CD4-positive, alpha-beta T cell (primary cell): ENCODE data around the gene ANKRD9. TPM values are rescaled to one million over a fixed set of nuclear protein-coding genes. Genes with fewer than 3 reads are reported as not detected.

Source experiments
- ATAC-seq: fragments of 200-7000 bp; cut with Tn5 transposase; one replicate; pipeline ENCODE4 v1.10.0; 2022; ENCODE audit warnings: mild to moderate bottlenecking; ENCODE audit not compliant: poor library complexity
- CTCF ChIA-PET: fragments of 350-600 bp; sonication (Branson Sonifier 250); formaldehyde crosslinking; loops from one replicate; lab custom pipeline; 2021; ENCODE audit warnings: antibody characterized with exemption, inconsistent platforms; lab: Charles Lee
- POLR2A ChIA-PET: fragments of 350-600 bp; sonication (Branson Sonifier 250); formaldehyde crosslinking; loops from one replicate; lab custom pipeline; 2021; ENCODE audit warnings: antibody characterized with exemption, inconsistent platforms; lab: Charles Lee
- DNase-seq, 14 experiments: peaks; one replicate each; pipeline ENCODE4 v3.0.0-alpha.2; 2013 to 2020; ENCODE audit warnings: mixed read lengths in 2 of 14
- H3K27ac ChIP-seq, 2 donors: one replicate each; pipeline versions ENCODE4 v1.5.1 to v1.7.0; 2013; ENCODE audit warnings: low read length in 2 of 2, low read depth in 1 of 2, mild to moderate bottlenecking in 1 of 2
- H3K27me3 ChIP-seq, 2 experiments: 1 replicate in 1 of 2; 2 replicates in 1 of 2; pipeline versions ENCODE4 v1.6.1 to v1.7.0; 2013; ENCODE audit warnings: low read length in 2 of 2, control low read depth in 1 of 2, mild to moderate bottlenecking in 1 of 2, moderate library complexity in 1 of 2; ENCODE audit not compliant: insufficient read depth in 2 of 2, control insufficient read depth in 1 of 2
- H3K36me3 ChIP-seq: one replicate; pipeline ENCODE4 v1.6.1; 2013; ENCODE audit warnings: low read length, control low read depth; ENCODE audit not compliant: insufficient read depth
- H3K4me1 ChIP-seq: one replicate; pipeline ENCODE4 v1.6.1; 2013; ENCODE audit warnings: low read length, control low read depth; ENCODE audit not compliant: insufficient read depth
- H3K4me3 ChIP-seq: one replicate; pipeline ENCODE4 v1.5.1; 2013; ENCODE audit warnings: mild to moderate bottlenecking, low read length, moderate library complexity
- H3K9me3 ChIP-seq, 2 experiments: 1 replicate in 1 of 2; 2 replicates in 1 of 2; pipeline versions ENCODE4 v1.6.1 to v1.7.0; 2013; ENCODE audit warnings: low read length in 2 of 2, mild to moderate bottlenecking in 2 of 2, control low read depth in 1 of 2, moderate library complexity in 1 of 2; ENCODE audit not compliant: control insufficient read depth in 1 of 2, insufficient read depth in 1 of 2
- H3K27ac Mint-ChIP-seq: one replicate; pipeline ENCODE4 v1.8.0; 2020; ENCODE audit warnings: mixed read lengths
- H3K27me3 Mint-ChIP-seq: one replicate; pipeline ENCODE4 v1.8.0; 2021; ENCODE audit warnings: mixed read lengths
- H3K36me3 Mint-ChIP-seq: one replicate; pipeline ENCODE4 v1.8.0; 2021; ENCODE audit warnings: low read depth, mixed read lengths
- H3K4me1 Mint-ChIP-seq: one replicate; pipeline ENCODE4 v1.8.0; 2021; ENCODE audit warnings: low read depth, mixed read lengths
- H3K4me3 Mint-ChIP-seq: one replicate; pipeline ENCODE4 v1.8.0; 2020; ENCODE audit warnings: mild to moderate bottlenecking, mixed read lengths
- H3K9me3 Mint-ChIP-seq: one replicate; pipeline ENCODE4 v1.8.0; 2020; ENCODE audit warnings: mixed read lengths
- CTCF ChIP-seq: fragments of 200-600 bp; IDR thresholded peaks from one replicate; pipeline ENCODE4 v1.8.0; 2022; ENCODE audit warnings: antibody characterized with exemption, mild to moderate bottlenecking
- intact Hi-C, 2 experiments: fragments of 100-400 bp; cut with DNase I in 1 of 2; cut with micrococcal nuclease in 1 of 2; formaldehyde crosslinking; loops; one replicate each; pipeline versions ENCODE4 v1.15.1 to v1.9.0; 2023 to 2025; cut with DNase I, micrococcal nuclease
- total RNA-seq, 174 experiments: library from RNA in 2 of 174; stranded (reverse) in 2 of 174; gene quantifications; one replicate each; pipeline ENCODE4 v1.2.3 and lab custom pipeline; 2021 to 2026

The ANKRD9 gene
- total RNA-seq, 2 experiments from 2014 or later, result 4.4 to 5.5 TPM

DNA sequence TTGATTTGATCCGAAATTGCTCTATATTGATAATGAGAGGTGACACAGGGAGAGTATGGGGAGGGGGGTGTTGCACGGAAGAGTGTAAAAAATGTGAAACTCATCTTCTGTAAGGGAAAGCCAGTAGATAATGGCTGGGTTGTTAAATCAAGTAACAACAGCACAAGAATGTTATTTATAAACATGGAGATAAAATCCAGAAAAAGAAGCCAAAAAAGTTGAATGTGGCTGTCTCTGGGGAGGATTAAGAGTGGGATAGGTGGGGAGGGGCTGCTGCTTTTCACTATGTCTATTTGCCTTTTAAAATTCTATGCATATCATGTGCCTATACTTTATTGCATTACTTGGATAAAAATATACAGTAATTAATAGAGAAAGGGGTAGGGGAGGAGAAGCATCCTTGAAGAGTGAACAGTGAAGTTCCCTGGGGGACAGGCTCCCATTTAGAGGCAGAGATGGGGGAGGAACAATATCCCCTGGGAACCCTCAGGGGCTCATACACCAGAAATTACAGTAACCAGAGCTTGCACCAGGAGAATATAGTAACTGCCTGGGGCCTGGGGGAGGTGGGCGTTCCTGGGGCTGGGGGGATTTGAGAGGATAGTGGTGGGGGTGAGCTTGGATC is 39.2 kb upstream of the ANKRD9 start:
- no peak overlapping the region for H3K27ac Mint-ChIP-seq

DNA sequence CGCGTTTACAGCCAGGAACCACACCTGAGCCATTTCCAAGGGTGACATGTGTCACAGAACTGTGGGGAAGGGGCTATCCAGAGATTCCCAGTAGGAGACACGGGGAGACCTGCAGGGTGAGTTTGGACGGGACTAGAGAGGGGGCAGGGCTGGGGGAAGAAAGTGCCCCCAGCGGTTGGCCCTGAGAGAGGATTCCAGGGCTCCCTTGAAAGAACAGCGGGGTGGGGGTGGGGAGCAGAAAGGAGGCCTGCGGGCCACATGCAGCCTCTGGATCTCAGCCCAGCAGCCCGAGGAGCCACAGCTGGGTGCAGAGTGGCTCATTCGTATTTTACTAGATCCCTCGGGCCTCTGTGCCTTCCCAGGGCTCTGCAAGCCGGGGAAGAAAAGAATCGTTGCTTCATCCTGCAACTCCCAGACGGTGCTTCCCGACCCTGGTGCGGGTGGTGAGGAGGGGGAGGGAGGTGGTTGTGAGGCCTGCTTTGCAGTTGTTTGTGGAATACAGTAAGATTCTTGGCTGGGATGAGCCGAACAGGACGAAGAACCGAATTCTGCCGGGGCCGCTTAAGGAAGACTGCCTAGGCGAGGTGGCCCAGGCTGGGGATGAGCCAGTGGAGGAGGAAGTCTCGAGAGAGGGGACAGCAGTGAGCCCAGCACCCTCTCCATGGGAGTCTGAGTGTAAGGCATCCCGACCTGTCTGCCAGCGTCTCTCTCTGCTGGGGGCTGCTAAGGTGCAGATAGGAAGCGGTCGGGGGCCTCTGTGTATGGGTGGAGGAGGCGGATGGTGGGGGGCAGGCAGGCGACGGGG is 36.1 kb upstream of the ANKRD9 start:
- no peak overlapping the region for H3K27ac Mint-ChIP-seq
- H3K4me3 ChIP-seq, result no peak overlapping the region

More for the DNA sequence above, 39.2 kb upstream of the ANKRD9 start:
- ATAC-seq, result no peak
- no peak for DNase-seq
- Mint-ChIP-seq H3K36me3 (no peaks in the 10 kb centered on the region), H3K4me3 (no peak overlapping the region), H3K27me3 (peaks cover 50% of the 10 kb centered on the region), H3K9me3 (no peaks in the 10 kb centered on the region), H3K4me1 (peaks cover 4% of the 10 kb centered on the region)
- H3K27ac ChIP-seq, result no peak overlapping the region
- H3K4me1 ChIP-seq, result peaks cover 16% of the 10 kb centered on the region
- H3K4me3 ChIP-seq, result no peak overlapping the region
- peaks cover 0 to 8% of the 10 kb centered on the region in 2 experiments for H3K9me3 ChIP-seq
- CTCF ChIA-PET, result no interaction called here
- POLR2A ChIA-PET, result interaction anchor here (0.5 kb wide), 1 partner anchor 714 kb away, joined by 3 read pairs; no protein-coding TSS in a partner anchor
- intact Hi-C loops, result no loop called here
- TF ChIP-seq CTCF, result no peak
- H3K27me3 ChIP-seq, result peaks cover 22 to 24% of the 10 kb centered on the region in 2 experiments
- no peaks in the 10 kb centered on the region for H3K36me3 ChIP-seq

More for the DNA sequence above, 36.1 kb upstream of the ANKRD9 start:
- Mint-ChIP-seq H3K9me3 (no peaks in the 10 kb centered on the region), H3K4me3 (no peak overlapping the region), H3K36me3 (no peaks in the 10 kb centered on the region), H3K4me1 (peaks cover 4% of the 10 kb centered on the region), H3K27me3 (peaks cover 51% of the 10 kb centered on the region)
- ChIA-PET CTCF (no interaction called here), POLR2A (no interaction called here)
- Histone ChIP-seq H3K27me3 (peaks cover 22 to 24% of the 10 kb centered on the region in 2 experiments), H3K27ac (no peak overlapping the region), H3K36me3 (no peaks in the 10 kb centered on the region), H3K4me1 (peaks cover 16% of the 10 kb centered on the region), H3K9me3 (peaks cover 0 to 8% of the 10 kb centered on the region in 2 experiments)
- no peak for DNase-seq
- no peak for ATAC-seq
- TF ChIP-seq CTCF, result no peak
- intact Hi-C loops, result no loop called here
